GM12873 (cell line): ENCODE data around the gene TEK.

ENCODE experiments used
- CTCF ChIP-seq: IDR thresholded peaks from 2 replicates; pipeline ENCODE4 v1.5.1; 2012; ENCODE audit warnings: low read depth, mild to moderate bottlenecking, moderate library complexity, low read length, control low read depth; ENCODE audit not compliant: insufficient read depth; ENCODE audit errors: missing control alignments

TEK gene

GRCh38 chr9:27149651-27150050 is 40.6 kb downstream of the TEK start:
- TF ChIP-seq CTCF = no peak

DNA sequence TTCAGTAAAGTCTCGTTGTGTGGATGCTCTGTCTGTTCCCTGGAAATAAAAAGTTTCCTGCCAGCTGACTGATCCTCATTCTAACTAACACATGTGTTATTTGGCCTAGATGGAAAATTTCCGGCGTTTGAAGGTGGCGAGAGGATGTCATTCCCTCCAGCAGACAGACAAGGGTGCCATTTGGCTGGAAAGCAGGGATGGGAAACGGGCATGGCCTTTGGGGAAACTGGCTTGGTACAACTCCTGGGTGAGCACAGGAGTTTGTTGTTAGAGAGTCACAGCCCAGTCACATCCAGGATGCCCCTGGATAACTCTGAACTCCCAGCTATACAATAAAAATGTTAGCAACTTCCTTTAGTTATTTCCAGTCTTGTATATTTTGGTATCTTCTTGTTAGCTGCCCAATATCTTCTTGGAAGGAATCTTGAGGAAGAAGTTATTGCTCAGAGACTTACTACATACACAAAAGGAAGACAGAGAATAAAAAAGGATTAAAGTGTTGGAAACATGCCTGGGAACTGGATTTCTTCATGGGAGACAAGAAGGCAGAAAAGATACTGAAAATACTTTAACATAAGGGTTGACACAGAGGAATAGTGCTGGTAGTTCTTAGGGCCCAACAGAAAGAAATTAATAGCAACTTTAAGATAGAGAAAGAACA is 41.9 kb downstream of the TEK start:
- no peak for TF ChIP-seq CTCF

DNA sequence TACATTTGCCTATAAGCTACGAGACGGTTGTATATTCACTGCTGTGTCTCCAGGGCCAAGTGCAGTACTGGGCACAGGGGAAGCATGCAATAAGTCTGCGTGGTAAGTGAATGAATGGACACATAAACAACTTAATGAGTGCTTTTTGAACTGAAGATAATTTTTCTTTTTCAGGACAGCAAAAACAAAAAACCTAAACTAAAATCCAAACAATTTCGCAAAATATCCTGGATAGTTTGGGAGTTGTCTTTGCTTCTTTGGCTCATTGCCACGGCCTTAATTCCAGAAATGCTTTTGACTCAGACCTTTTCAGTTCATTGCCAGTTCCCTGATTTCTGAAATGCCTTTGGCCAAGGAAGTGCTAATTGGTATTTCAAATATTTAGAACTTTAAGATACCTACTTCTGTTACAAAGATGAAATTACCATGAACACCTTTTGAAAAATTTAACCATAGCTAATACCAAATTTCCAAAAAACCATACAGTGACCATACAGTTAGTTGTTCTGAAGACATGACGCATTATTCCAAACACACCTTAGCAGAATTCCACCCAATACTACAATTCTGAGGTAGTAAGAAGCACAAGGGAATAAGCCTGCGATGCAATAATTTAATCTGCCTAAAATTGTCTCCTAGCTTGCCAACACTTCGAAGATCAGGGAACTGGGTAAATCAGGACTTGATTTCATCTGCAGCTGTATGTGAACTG is 42.8 kb downstream of the TEK start:
- TF ChIP-seq CTCF = no peak

DNA sequence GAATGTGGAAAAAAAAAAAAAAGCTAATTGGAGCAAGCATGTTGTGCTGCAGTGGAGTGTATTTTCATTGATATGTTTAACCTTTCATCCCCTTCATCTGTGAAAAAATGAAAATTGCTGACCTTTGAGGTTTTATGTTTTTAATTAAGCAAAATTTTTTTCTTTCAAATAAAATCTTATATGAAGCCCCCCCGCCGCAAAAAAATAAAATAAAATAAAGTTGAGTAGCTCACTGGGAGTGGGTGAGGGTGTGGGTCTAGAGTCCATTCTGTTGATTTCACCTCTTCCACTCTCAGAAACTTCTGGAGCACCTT is 43.3 kb downstream of the TEK start:
- TF ChIP-seq CTCF = no peak

DNA sequence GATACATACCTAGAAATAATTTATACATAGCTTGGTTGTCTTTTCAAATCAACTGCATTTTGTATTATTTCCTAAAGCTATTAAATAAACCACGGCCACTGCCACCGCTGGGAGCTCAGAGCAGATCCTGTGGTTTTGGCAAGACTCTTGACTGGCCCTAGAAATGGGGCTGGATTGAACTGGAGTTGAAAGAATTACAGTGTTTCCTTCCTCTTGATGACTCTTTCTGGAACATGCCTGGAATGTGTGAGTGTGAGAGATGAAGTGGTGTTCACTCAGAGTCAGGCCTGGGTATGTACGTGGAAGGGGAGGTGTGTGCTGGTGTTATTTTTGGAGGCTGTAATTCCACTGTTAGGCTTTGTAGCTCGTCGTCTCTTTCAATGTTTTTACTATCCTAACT is 45.9 kb downstream of the TEK start:
- TF ChIP-seq CTCF = no peak

- no peak for TF ChIP-seq CTCF
Measured at GRCh38 chr9:27157097-27157496, 48.1 kb downstream of the TEK start.

DNA sequence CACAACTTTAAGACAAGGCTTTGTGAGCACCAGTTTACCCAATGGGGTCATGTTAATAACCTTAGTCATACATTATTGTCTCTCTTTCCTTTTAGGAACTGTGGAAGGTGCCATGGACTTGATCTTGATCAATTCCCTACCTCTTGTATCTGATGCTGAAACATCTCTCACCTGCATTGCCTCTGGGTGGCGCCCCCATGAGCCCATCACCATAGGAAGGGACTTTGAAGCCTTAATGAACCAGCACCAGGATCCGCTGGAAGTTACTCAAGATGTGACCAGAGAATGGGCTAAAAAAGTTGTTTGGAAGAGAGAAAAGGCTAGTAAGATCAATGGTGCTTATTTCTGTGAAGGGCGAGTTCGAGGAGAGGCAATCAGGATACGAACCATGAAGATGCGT is 48.7 kb downstream of the TEK start:
- TF ChIP-seq CTCF = no peak

- no peak for TF ChIP-seq CTCF
Measured at GRCh38 chr9:27160636-27161035, 51.6 kb downstream of the TEK start.
